Measurements from ENCODE around the gene S100B. TPM values are rescaled to one million over a fixed set of nuclear protein-coding genes. Genes with fewer than 3 reads are reported as not detected.

The S100B gene
- total RNA-seq, 1 experiment from 2014 or later = not detected

- Histone ChIP-seq H3K4me1 (ENCODE audit: control insufficient read depth in 1 of 2, insufficient read depth in 2 of 2, low read length in 2 of 2) (no peaks in the 10 kb centered on the region), H3K79me2 (ENCODE audit: insufficient read depth, low read length) (no peaks in the 10 kb centered on the region), H3K9me2 (ENCODE audit: insufficient read depth) (no peaks in the 10 kb centered on the region), H3K4me2 (ENCODE audit: low read length) (no peak overlapping the region), H3K27ac (ENCODE audit: low read depth, low read length) (no peak overlapping the region), H4K20me1 (ENCODE audit: insufficient read depth) (no peaks in the 10 kb centered on the region), H3K27me3 (ENCODE audit: insufficient read depth, low read length) (0 out of 2 replicates have a peak, but pooled peaks cover 6% of the 10 kb centered on the region), H3K9me3 (ENCODE audit: control insufficient read depth in 1 of 2, insufficient read depth in 1 of 2, low read depth in 1 of 2, low read length in 2 of 2) (no peaks in the 10 kb centered on the region), H3K4me3 (replicated peaks in 1 of 2; ENCODE audit: low read depth in 1 of 2, low read length in 2 of 2) (no peak overlapping the region), H3K36me3 (ENCODE audit: control insufficient read depth in 1 of 2, insufficient read depth in 2 of 2, low read length in 2 of 2) (no peaks in the 10 kb centered on the region), H2AFZ (ENCODE audit: low read depth, low read length, poor library complexity, severe bottlenecking) (no peak overlapping the region), H3K9ac (ENCODE audit: low read length) (no peak overlapping the region)
- no peak for ATAC-seq
- ChIA-PET CTCF (no interaction called here), RAD21 (ENCODE audit: low non-redundant PET in 1 of 2, low total read pairs in 2 of 2, uncharacterized antibody in 2 of 2, unreplicated experiment in 2 of 2) (no interaction called here), POLR2A (no interaction called here)
- BruUV-seq (replicated peaks) = no TSS peak
- intact Hi-C loops (cut with micrococcal nuclease) = no loop called here
- TF ChIP-seq EZH2 (IDR thresholded peaks at IDR 0.05) = no peak
- TF ChIP-seq, protein P1, sequence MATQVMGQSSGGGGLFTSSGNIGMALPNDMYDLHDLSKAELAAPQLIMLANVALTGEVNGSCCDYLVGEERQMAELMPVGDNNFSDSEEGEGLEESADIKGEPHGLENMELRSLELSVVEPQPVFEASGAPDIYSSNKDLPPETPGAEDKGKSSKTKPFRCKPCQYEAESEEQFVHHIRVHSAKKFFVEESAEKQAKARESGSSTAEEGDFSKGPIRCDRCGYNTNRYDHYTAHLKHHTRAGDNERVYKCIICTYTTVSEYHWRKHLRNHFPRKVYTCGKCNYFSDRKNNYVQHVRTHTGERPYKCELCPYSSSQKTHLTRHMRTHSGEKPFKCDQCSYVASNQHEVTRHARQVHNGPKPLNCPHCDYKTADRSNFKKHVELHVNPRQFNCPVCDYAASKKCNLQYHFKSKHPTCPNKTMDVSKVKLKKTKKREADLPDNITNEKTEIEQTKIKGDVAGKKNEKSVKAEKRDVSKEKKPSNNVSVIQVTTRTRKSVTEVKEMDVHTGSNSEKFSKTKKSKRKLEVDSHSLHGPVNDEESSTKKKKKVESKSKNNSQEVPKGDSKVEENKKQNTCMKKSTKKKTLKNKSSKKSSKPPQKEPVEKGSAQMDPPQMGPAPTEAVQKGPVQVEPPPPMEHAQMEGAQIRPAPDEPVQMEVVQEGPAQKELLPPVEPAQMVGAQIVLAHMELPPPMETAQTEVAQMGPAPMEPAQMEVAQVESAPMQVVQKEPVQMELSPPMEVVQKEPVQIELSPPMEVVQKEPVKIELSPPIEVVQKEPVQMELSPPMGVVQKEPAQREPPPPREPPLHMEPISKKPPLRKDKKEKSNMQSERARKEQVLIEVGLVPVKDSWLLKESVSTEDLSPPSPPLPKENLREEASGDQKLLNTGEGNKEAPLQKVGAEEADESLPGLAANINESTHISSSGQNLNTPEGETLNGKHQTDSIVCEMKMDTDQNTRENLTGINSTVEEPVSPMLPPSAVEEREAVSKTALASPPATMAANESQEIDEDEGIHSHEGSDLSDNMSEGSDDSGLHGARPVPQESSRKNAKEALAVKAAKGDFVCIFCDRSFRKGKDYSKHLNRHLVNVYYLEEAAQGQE (IDR thresholded peaks at IDR 0.05; ENCODE audit: low read depth) = no peak
- TF ChIP-seq, protein P2, sequence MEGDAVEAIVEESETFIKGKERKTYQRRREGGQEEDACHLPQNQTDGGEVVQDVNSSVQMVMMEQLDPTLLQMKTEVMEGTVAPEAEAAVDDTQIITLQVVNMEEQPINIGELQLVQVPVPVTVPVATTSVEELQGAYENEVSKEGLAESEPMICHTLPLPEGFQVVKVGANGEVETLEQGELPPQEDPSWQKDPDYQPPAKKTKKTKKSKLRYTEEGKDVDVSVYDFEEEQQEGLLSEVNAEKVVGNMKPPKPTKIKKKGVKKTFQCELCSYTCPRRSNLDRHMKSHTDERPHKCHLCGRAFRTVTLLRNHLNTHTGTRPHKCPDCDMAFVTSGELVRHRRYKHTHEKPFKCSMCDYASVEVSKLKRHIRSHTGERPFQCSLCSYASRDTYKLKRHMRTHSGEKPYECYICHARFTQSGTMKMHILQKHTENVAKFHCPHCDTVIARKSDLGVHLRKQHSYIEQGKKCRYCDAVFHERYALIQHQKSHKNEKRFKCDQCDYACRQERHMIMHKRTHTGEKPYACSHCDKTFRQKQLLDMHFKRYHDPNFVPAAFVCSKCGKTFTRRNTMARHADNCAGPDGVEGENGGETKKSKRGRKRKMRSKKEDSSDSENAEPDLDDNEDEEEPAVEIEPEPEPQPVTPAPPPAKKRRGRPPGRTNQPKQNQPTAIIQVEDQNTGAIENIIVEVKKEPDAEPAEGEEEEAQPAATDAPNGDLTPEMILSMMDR (IDR thresholded peaks at IDR 0.05 in 2 of 3, conservative IDR thresholded peaks at IDR 0.05 in 1 of 3; ENCODE audit: borderline replicate concordance in 1 of 3, insufficient read depth in 1 of 3, low read depth in 2 of 3, low read length in 2 of 3) = no peak
- TF ChIP-seq, protein P3, sequence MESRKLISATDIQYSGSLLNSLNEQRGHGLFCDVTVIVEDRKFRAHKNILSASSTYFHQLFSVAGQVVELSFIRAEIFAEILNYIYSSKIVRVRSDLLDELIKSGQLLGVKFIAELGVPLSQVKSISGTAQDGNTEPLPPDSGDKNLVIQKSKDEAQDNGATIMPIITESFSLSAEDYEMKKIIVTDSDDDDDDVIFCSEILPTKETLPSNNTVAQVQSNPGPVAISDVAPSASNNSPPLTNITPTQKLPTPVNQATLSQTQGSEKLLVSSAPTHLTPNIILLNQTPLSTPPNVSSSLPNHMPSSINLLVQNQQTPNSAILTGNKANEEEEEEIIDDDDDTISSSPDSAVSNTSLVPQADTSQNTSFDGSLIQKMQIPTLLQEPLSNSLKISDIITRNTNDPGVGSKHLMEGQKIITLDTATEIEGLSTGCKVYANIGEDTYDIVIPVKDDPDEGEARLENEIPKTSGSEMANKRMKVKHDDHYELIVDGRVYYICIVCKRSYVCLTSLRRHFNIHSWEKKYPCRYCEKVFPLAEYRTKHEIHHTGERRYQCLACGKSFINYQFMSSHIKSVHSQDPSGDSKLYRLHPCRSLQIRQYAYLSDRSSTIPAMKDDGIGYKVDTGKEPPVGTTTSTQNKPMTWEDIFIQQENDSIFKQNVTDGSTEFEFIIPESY (IDR thresholded peaks at IDR 0.05; ENCODE audit: extremely low read depth, insufficient replicate concordance, low read length) = no peak
- TF ChIP-seq JUND (IDR thresholded peaks at IDR 0.05) = no peak
- TF ChIP-seq SIN3A (IDR thresholded peaks at IDR 0.05; ENCODE audit: low read depth) = no peak
- no peak for TF ChIP-seq ZFX (IDR thresholded peaks at IDR 0.05)
- no peak for TF ChIP-seq FOSL1 (IDR thresholded peaks at IDR 0.05; ENCODE audit: low read depth)
- DNase-seq (ENCODE audit: low read depth, low spot score) = no peak
Measured at GRCh38 chr21:46608672-46609111, 3.8 kb upstream of the S100B start.
